ENCODE results near the gene PTCD1.

PTCD1 gene

DNA sequence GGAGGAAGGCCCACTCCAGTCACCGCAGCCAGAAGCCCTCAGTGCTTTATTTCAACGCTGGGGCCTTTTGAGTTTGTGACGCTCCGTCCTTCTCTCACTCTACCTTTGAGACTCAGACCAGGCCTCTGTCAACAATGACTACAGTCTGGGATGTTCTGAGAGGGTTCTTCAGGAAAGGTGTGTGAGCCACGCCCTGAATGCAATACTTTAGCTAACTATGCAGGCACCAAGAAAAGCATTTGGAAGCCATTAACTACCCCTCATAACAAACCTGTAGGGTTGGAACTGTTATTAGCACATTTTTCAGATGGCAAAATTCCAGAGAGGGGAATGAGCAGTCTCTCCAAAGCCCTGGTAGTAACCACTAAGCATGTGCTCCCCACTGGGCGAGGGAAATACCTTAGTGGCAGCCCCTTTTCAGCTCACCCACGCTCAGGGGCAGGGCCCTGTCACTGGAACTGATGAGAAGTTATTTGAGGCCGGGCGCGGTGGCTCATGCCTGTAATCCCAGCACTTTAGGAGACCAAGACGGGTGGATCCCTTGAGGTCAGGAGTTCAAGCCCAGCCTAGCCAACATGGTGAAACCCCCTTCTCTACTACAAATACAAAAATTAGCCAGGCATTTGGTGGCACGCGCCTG is 69.7 kb downstream of the PTCD1 start:
- no peak for DNase-seq

Measured in CD4-positive, alpha-beta T cell treated with Interleukin-17A for 4 hours (primary cell).